ENCODE results near the gene GRIA1.

- TF ChIP-seq TAF1 (IDR thresholded peaks at IDR 0.05; ENCODE audit: borderline replicate concordance, insufficient read depth, low read length) (no peak), REST (IDR thresholded peaks at IDR 0.05; ENCODE audit: insufficient read depth in 1 of 2, low read depth in 2 of 2, low read length in 2 of 2) (no peak), FOXP2 (optimal IDR thresholded peaks at IDR 0.05; ENCODE audit: borderline replicate concordance, extremely low read depth, extremely low read length, insufficient read depth) (no peak), POLR2AphosphoS5 (IDR thresholded peaks at IDR 0.05; ENCODE audit: low read depth, low read length) (no peak), SIN3A (IDR thresholded peaks at IDR 0.05; ENCODE audit: borderline replicate concordance, insufficient read depth, low read length) (no peak)
Measured at GRCh38 chr5:153749960-153750359, 259.5 kb downstream of the GRIA1 start.

All from PFSK-1 (cell line).